MM.1S (cell line): ENCODE results near the gene DSCAML1.

ENCODE experiments used
- DNase-seq: peaks from one replicate; pipeline ENCODE4 v3.0.0-alpha.2; 2015
- H2AFZ ChIP-seq: fragments of 300-600 bp; sonication (generic); 2 replicates; pipeline ENCODE4 v1.6.0; 2016; ENCODE audit warnings: antibody characterized with exemption, low read length
- H3F3A ChIP-seq: fragments of 300-600 bp; sonication (generic); 2 replicates; pipeline ENCODE4 v1.6.1; 2016; ENCODE audit warnings: mild to moderate bottlenecking, antibody characterized with exemption, low read length, moderate library complexity, mixed read lengths; ENCODE audit not compliant: insufficient read depth
- H3K27ac ChIP-seq: fragments of 300-600 bp; sonication (generic); 2 replicates; pipeline ENCODE4 v1.5.1; 2016; ENCODE audit warnings: mild to moderate bottlenecking, low read length
- H3K27me3 ChIP-seq: fragments of 300-600 bp; sonication (generic); replicated peaks from 2 replicates; pipeline ENCODE4 v1.6.0; 2016; ENCODE audit warnings: low read length; ENCODE audit not compliant: insufficient read depth
- H3K36me3 ChIP-seq: fragments of 300-600 bp; sonication (generic); replicated peaks from 2 replicates; pipeline ENCODE4 v1.6.1; 2016; ENCODE audit warnings: mild to moderate bottlenecking, low read length, mixed read lengths; ENCODE audit not compliant: insufficient read depth
- H3K4me1 ChIP-seq: fragments of 300-600 bp; sonication (generic); 2 replicates; pipeline ENCODE4 v1.6.1; 2016; ENCODE audit warnings: low read length, mixed read lengths
- H3K4me2 ChIP-seq: fragments of 300-600 bp; sonication (generic); 2 replicates; pipeline ENCODE4 v1.6.0; 2016; ENCODE audit warnings: low read depth, low read length
- H3K4me3 ChIP-seq: fragments of 300-600 bp; sonication (generic); 2 replicates; pipeline ENCODE4 v1.5.1; 2016; ENCODE audit warnings: low read length, mixed read lengths
- H3K79me2 ChIP-seq: fragments of 300-600 bp; sonication (generic); 2 replicates; pipeline ENCODE4 v1.6.1; 2016; ENCODE audit warnings: mixed run types, low read length, mixed read lengths
- H3K9ac ChIP-seq: fragments of 300-600 bp; sonication (generic); 2 replicates; pipeline ENCODE4 v1.6.1; 2016; ENCODE audit warnings: low read length, mixed read lengths
- H3K9me2 ChIP-seq: fragments of 300-600 bp; sonication (generic); replicated peaks from 2 replicates; pipeline ENCODE4 v1.6.1; 2016; ENCODE audit warnings: mild to moderate bottlenecking, low read length, mixed read lengths; ENCODE audit not compliant: insufficient read depth
- H3K9me3 ChIP-seq: fragments of 300-600 bp; sonication (generic); replicated peaks from 2 replicates; pipeline ENCODE4 v1.6.1; 2016; ENCODE audit warnings: mild to moderate bottlenecking, low read length, mixed read lengths; ENCODE audit not compliant: insufficient read depth
- H4K20me1 ChIP-seq: fragments of 300-600 bp; sonication (generic); 2 replicates; pipeline ENCODE4 v1.6.1; 2016; ENCODE audit warnings: mild to moderate bottlenecking, low read length, moderate library complexity, mixed read lengths; ENCODE audit not compliant: insufficient read depth
- CTCF ChIP-seq: fragments of 300-600 bp; sonication (generic); IDR thresholded peaks from 2 replicates; pipeline ENCODE4 v1.5.1; 2016; ENCODE audit warnings: antibody characterized with exemption, low read length, mixed read lengths
- EZH2 ChIP-seq: fragments of 300-600 bp; sonication (generic); optimal IDR thresholded peaks from 2 replicates; pipeline ENCODE3; 2017; ENCODE audit warnings: low read depth, mild to moderate bottlenecking, antibody characterized with exemption, low read length, mixed read lengths
- EZH2phosphoT487 ChIP-seq: fragments of 300-600 bp; sonication (generic); IDR thresholded peaks from 2 replicates; pipeline ENCODE4 v1.6.1; 2018; ENCODE audit warnings: antibody characterized with exemption, low read length

DSCAML1 gene

GRCh38 chr11:117441146-117441975 lies 355.7 kb downstream of the DSCAML1 start:
- Histone ChIP-seq H3K9me3 (no peaks in the 10 kb centered on the region), H3K27me3 (peaks cover 88% of the 10 kb centered on the region), H3K4me1 (no peaks in the 10 kb centered on the region), H3K4me3 (no peak overlapping the region), H2AFZ (no peak overlapping the region), H3K9me2 (no peaks in the 10 kb centered on the region), H3F3A (no peaks in the 10 kb centered on the region), H3K9ac (no peak overlapping the region), H3K27ac (no peak overlapping the region), H3K79me2 (no peaks in the 10 kb centered on the region), H3K36me3 (no peaks in the 10 kb centered on the region), H3K4me2 (no peak overlapping the region), H4K20me1 (no peaks in the 10 kb centered on the region)
- TF ChIP-seq EZH2, result no peak
- no peak for TF ChIP-seq EZH2phosphoT487
- no peak for TF ChIP-seq CTCF
- DNase-seq, result no peak

- no peak for TF ChIP-seq EZH2
- no peak for TF ChIP-seq CTCF
- no peak for TF ChIP-seq EZH2phosphoT487
- no peak overlapping the region for H3K9ac ChIP-seq
- DNase-seq, result no peak
- no peaks in the 10 kb centered on the region for H3K9me2 ChIP-seq
- no peaks in the 10 kb centered on the region for H3K79me2 ChIP-seq
- no peak overlapping the region for H3K4me3 ChIP-seq
- H3K36me3 ChIP-seq, result no peaks in the 10 kb centered on the region
- H3K27me3 ChIP-seq, result peaks cover 83% of the 10 kb centered on the region
- no peak overlapping the region for H2AFZ ChIP-seq
- H3K4me1 ChIP-seq, result no peaks in the 10 kb centered on the region
- H3K9me3 ChIP-seq, result no peaks in the 10 kb centered on the region
- H4K20me1 ChIP-seq, result no peaks in the 10 kb centered on the region
- no peaks in the 10 kb centered on the region for H3F3A ChIP-seq
- no peak overlapping the region for H3K27ac ChIP-seq
- H3K4me2 ChIP-seq, result no peak overlapping the region
Observed at GRCh38 chr11:117440258-117440657, 356.8 kb downstream of the DSCAML1 start.

- Histone ChIP-seq H3K9ac (no peak overlapping the region), H3K27ac (no peak overlapping the region), H3K4me3 (no peak overlapping the region), H3K27me3 (peaks cover 73% of the 10 kb centered on the region), H3K79me2 (no peaks in the 10 kb centered on the region), H3K9me3 (no peaks in the 10 kb centered on the region), H3K4me2 (no peak overlapping the region), H3K9me2 (no peaks in the 10 kb centered on the region), H3K36me3 (no peaks in the 10 kb centered on the region), H3K4me1 (no peaks in the 10 kb centered on the region), H3F3A (no peaks in the 10 kb centered on the region), H4K20me1 (no peaks in the 10 kb centered on the region), H2AFZ (no peak overlapping the region)
- TF ChIP-seq CTCF (no peak), EZH2 (no peak), EZH2phosphoT487 (no peak)
- DNase-seq, result no peak
Observed at GRCh38 chr11:117439256-117439655, 357.8 kb downstream of the DSCAML1 start.
